ENCODE measurements around the gene OBP2B.

DNA sequence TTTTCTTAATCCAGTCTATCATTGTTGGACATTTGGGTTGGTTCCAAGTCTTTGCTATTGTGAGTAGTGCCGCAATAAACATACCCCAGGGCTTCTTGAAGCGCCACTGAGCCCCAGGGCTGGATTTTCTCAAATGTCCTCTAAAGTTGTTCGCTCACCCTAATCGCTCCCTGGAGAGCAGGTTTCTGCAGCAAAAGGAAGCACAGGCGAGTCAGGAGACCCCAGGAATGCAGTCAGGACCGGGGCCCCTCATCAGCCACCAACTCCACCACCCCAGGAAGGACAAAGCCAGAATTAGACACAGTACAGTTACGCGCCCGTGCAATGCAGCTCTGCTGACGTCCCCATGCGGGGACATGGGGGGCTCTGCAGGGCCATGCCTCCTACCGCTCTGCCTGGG is 15.7 kb upstream of the OBP2B start:
- TF ChIP-seq, protein P1, sequence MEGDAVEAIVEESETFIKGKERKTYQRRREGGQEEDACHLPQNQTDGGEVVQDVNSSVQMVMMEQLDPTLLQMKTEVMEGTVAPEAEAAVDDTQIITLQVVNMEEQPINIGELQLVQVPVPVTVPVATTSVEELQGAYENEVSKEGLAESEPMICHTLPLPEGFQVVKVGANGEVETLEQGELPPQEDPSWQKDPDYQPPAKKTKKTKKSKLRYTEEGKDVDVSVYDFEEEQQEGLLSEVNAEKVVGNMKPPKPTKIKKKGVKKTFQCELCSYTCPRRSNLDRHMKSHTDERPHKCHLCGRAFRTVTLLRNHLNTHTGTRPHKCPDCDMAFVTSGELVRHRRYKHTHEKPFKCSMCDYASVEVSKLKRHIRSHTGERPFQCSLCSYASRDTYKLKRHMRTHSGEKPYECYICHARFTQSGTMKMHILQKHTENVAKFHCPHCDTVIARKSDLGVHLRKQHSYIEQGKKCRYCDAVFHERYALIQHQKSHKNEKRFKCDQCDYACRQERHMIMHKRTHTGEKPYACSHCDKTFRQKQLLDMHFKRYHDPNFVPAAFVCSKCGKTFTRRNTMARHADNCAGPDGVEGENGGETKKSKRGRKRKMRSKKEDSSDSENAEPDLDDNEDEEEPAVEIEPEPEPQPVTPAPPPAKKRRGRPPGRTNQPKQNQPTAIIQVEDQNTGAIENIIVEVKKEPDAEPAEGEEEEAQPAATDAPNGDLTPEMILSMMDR (IDR thresholded peaks at IDR 0.05): no peak
- no peak for TF ChIP-seq POLR2A (IDR thresholded peaks at IDR 0.05)

Measured in testis (tissue), 2 donors.